GM12878 (cell line): ENCODE measurements around the gene IFI27L2. TPM values are rescaled to one million over a fixed set of nuclear protein-coding genes. Genes with fewer than 3 reads are reported as not detected.

ENCODE experiments used
- ATAC-seq: fragments of 200-7000 bp; cut with Tn5 transposase; 3 replicates; pipeline ENCODE4 v1.9.1; 2020; ENCODE audit warnings: mild to moderate bottlenecking, moderate library complexity
- BruUV-seq: library from RNA; stranded (reverse); fragments of 400-500 nt; replicated peaks from 2 replicates; lab custom pipeline; 2021; lab: Mats Ljungman, UMichigan
- CTCF ChIA-PET: fragments of 300-600 bp; sonication (Branson Sonifier 250); formaldehyde crosslinking; extraction: SDS; loops from one replicate; lab custom pipeline; 2021; ENCODE audit warnings: inconsistent platforms; lab: Yijun Ruan, JAX
- POLR2A ChIA-PET: fragments of 350-600 bp; formaldehyde crosslinking; extraction: SDS; loops from one replicate; lab custom pipeline; 2021; ENCODE audit warnings: inconsistent platforms; lab: Charles Lee
- RAD21 ChIA-PET: fragments of 300-600 bp; sonication (Branson Sonifier 250); formaldehyde crosslinking; loops from one replicate; lab custom pipeline; 2023; ENCODE audit warnings: antibody characterized with exemption; ENCODE audit not compliant: unreplicated experiment; lab: Charles Lee
- SMC1A ChIA-PET: fragments of 300-600 bp; sonication (Branson Sonifier 250); formaldehyde crosslinking; loops from one replicate; lab custom pipeline; 2023; ENCODE audit not compliant: unreplicated experiment, uncharacterized antibody; lab: Charles Lee
- DNase-seq: peaks from one replicate; pipeline ENCODE4 v3.0.0-alpha.2; 2011; ENCODE audit warnings: low read depth, low spot score
- FAIRE-seq: peaks from 3 replicates; lab custom pipeline; 2011; peaks lifted over from hg19 to GRCh38; lab: Jason Lieb, UNC
- H2AFZ ChIP-seq: 2 replicates; pipeline ENCODE4 v1.6.0; 2011; ENCODE audit warnings: low read depth, low read length, control low read depth; ENCODE audit not compliant: control insufficient read depth
- H3K27ac ChIP-seq: 2 replicates; pipeline ENCODE4 v1.5.1; 2011; ENCODE audit warnings: control low read depth; ENCODE audit not compliant: control insufficient read depth, insufficient read depth
- H3K27me3 ChIP-seq, 2 experiments: replicated peaks in 1 of 2; 2 replicates each; pipeline versions ENCODE4 v1.6.0 to v1.6.1; 2011; ENCODE audit warnings: low read length in 1 of 2; ENCODE audit not compliant: control insufficient read depth in 2 of 2, insufficient read depth in 2 of 2
- H3K36me3 ChIP-seq, 2 experiments: 2 replicates each; pipeline ENCODE4 v1.5.1; 2011; ENCODE audit warnings: low read length in 1 of 2; ENCODE audit not compliant: control insufficient read depth in 2 of 2, insufficient read depth in 2 of 2
- H3K4me1 ChIP-seq: 2 replicates; pipeline ENCODE4 v1.6.1; 2011; ENCODE audit warnings: mild to moderate bottlenecking, low read length, moderate library complexity, mixed read lengths; ENCODE audit not compliant: control insufficient read depth, insufficient read depth
- H3K4me2 ChIP-seq: 2 replicates; pipeline ENCODE4 v1.6.0; 2011; ENCODE audit warnings: control low read depth; ENCODE audit not compliant: control insufficient read depth, insufficient read depth
- H3K4me3 ChIP-seq: fragments of 200-600 bp; sonication (generic); 2 replicates; pipeline ENCODE4 v1.5.1; 2016
- H3K79me2 ChIP-seq: 2 replicates; pipeline ENCODE4 v1.6.0; 2011; ENCODE audit warnings: low read length; ENCODE audit not compliant: control insufficient read depth, insufficient read depth
- H3K9ac ChIP-seq: 2 replicates; pipeline ENCODE4 v1.8.0; 2011; ENCODE audit warnings: low read length, control low read depth, mixed read lengths; ENCODE audit not compliant: control insufficient read depth, insufficient read depth
- H3K9me3 ChIP-seq: replicated peaks from 3 replicates; pipeline ENCODE4 v1.5.1; 2011; ENCODE audit warnings: mild to moderate bottlenecking, low read length; ENCODE audit not compliant: control insufficient read depth, insufficient read depth
- H4K20me1 ChIP-seq: 2 replicates; pipeline ENCODE4 v1.6.0; 2011; ENCODE audit not compliant: control insufficient read depth, insufficient read depth
- CEBPB ChIP-seq, 2 experiments: fragments of 150-350 bp in 1 of 2; IDR thresholded peaks; 2 replicates each; pipeline ENCODE4 v1.6.1; 2012 to 2014; ENCODE audit warnings: low read depth in 2 of 2, low read length in 2 of 2, borderline replicate concordance in 1 of 2, inconsistent platforms in 1 of 2
- CREM ChIP-seq: IDR thresholded peaks from 2 replicates; pipeline ENCODE4 v1.6.1; 2014; ENCODE audit warnings: antibody characterized with exemption, low read depth
- IKZF1 ChIP-seq: fragments of 450-650 bp; conservative IDR thresholded peaks from 2 replicates; pipeline ENCODE4 v1.6.1; 2017; ENCODE audit warnings: antibody characterized with exemption, mild to moderate bottlenecking
- IRF4 ChIP-seq: IDR thresholded peaks from 2 replicates; pipeline ENCODE4 v1.6.1; 2011; ENCODE audit warnings: low read depth, low read length
- LARP7 ChIP-seq: fragments of 450-650 bp; IDR thresholded peaks from 2 replicates; pipeline ENCODE4 v1.6.1; 2017; ENCODE audit warnings: mild to moderate bottlenecking
- MEF2A ChIP-seq: IDR thresholded peaks from 2 replicates; pipeline ENCODE4 v1.6.1; 2011; ENCODE audit warnings: low read depth, mild to moderate bottlenecking, low read length, moderate library complexity; ENCODE audit not compliant: insufficient read depth
- MEF2B ChIP-seq: fragments of 450-650 bp; IDR thresholded peaks from 2 replicates; pipeline ENCODE4 v1.6.1; 2018; ENCODE audit warnings: mild to moderate bottlenecking, moderate library complexity; ENCODE audit not compliant: partially characterized antibody, poor library complexity, severe bottlenecking
- PML ChIP-seq: IDR thresholded peaks from 2 replicates; pipeline ENCODE4 v1.6.1; 2012; ENCODE audit warnings: low read length, inconsistent platforms
- RCOR1 ChIP-seq: conservative IDR thresholded peaks from 2 replicates; pipeline ENCODE4 v1.6.1; 2012; ENCODE audit warnings: low read depth, low read length, improper control_type of control experiment
- SMAD1 ChIP-seq: fragments of 450-650 bp; IDR thresholded peaks from 2 replicates; pipeline ENCODE4 v1.6.1; 2018; ENCODE audit warnings: mild to moderate bottlenecking, low read depth; ENCODE audit not compliant: partially characterized antibody
- SMAD5 ChIP-seq: IDR thresholded peaks from 2 replicates; pipeline ENCODE4 v1.6.1; 2016; ENCODE audit warnings: antibody characterized with exemption, low read depth
- SPI1 ChIP-seq: IDR thresholded peaks from 2 replicates; pipeline ENCODE4 v1.6.1; 2011; ENCODE audit warnings: low read depth, mild to moderate bottlenecking, low read length, moderate library complexity, borderline replicate concordance; ENCODE audit not compliant: insufficient read depth
- USF2 ChIP-seq: IDR thresholded peaks from 2 replicates; pipeline ENCODE4 v1.6.1; 2011; ENCODE audit warnings: low read depth, low read length, improper control_type of control experiment, borderline replicate concordance
- ZNF217 ChIP-seq: fragments of 450-650 bp; IDR thresholded peaks from 2 replicates; pipeline ENCODE4 v1.6.1; 2017; ENCODE audit warnings: antibody characterized with exemption, mild to moderate bottlenecking
- WGBS: methylation state at CpG from one replicate; pipeline ENCODE4 v1.1.6; 2016; ENCODE audit warnings: low lambda C conversion rate; ENCODE audit not compliant: insufficient replicate concordance, insufficient coverage; ENCODE audit errors: missing lambda C conversion rate; 5-methylcytosine and 5-hydroxymethylcytosine counted together
- in situ Hi-C: fragments of 300-500 bp; cut with MboI; formaldehyde crosslinking; loops from 9 replicates; pipeline ENCODE4 v1.14.3; 2018; ENCODE audit warnings: mixed read lengths
- intact Hi-C: fragments of 100-400 bp; cut with micrococcal nuclease; formaldehyde crosslinking; loops from one replicate; pipeline ENCODE4 v1.14.2; 2022; ENCODE audit not compliant: unreplicated experiment
- polyA plus RNA-seq, 11 experiments: library from polyadenylated mRNA; depleted of rRNA in 4 of 11; unstranded in 6 of 11; stranded (reverse) in 5 of 11; fragments of >200 nt; fragmentation: Nextera tagmentation in 4 of 11; fragmentation: Illumina TruSeq in 1 of 11; extraction: Ambion mirVana in 4 of 11; extraction: Trizol in 1 of 11; gene quantifications; 1 replicate in 1 of 11; 2 replicates in 10 of 11; pipeline versions ENCODE4 v1.2.1 to v1.2.3, GENCODE V29; 2011 to 2016; ENCODE audit warnings: inconsistent platforms in 2 of 11, missing spikeins in 2 of 11, low read depth in 1 of 11
- total RNA-seq, 4 experiments: library from RNA; depleted of rRNA in 3 of 4; stranded (reverse); fragments of >200 nt in 3 of 4; fragmentation: Illumina TruSeq in 1 of 4; extraction: Trizol in 1 of 4; gene quantifications; 2 replicates each; pipeline versions ENCODE4 v1.2.1 to v1.2.3, GENCODE V29; 2013 to 2021
- TF ChIP-seq, protein P1 (sequence below): IDR thresholded peaks from 2 replicates; pipeline ENCODE4 v1.6.1; 2012; ENCODE audit warnings: low read length, inconsistent platforms
- TF ChIP-seq, protein P2 (sequence below): IDR thresholded peaks from 2 replicates; pipeline ENCODE4 v1.6.1; 2012; ENCODE audit warnings: low read depth, low read length, improper control_type of control experiment

Gene IFI27L2
- total and polyA plus RNA-seq, 10 of the 15 experiments (the other 5 are each of a cell fraction or from before 2014, with no cell fraction given), result 26.6 to 134 (median 60.3) TPM

DNA sequence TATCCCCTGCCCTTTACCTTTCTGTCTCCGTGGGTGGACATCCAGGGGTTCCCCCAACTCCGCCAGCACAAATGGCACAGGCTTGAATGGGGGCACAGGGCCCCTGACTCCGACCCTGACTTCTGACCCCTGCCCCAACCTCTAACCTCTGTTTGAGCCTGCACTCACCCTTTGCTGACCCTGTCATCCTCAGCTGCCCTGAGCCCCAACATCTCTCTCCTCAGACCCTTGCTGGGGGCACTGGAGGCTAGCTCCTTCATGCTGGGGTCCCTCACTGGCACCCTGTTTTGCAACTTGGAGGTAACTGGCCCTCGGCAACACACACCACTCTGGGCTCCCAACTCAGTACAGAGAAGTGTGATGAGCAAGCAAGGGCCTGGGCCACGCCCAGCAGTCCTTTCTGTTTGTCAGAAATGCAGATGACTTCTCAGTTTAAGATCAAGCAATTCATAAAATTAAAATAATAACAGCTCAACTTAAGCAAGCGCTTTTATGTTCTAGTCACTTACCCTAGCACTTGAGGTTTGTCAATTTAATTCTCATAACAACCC lies 16.8 kb downstream of the IFI27L2 start:
- RAD21 ChIA-PET, result no interaction called here
- ATAC-seq (no peak), DNase-seq (no peak), FAIRE-seq (no peak)
- WGBS, result 38% methylated on average over 6 of the region's 6 CpGs
- CTCF ChIA-PET, result interaction anchor here (1.8 to 2.7 kb wide), 2 partner anchors 19 to 24 kb away, joined by 5 to 7 read pairs; no protein-coding TSS in a partner anchor
- in situ Hi-C loops, result no loop called here
- Histone ChIP-seq H3K36me3 (no peaks in the 10 kb centered on the region), H3K9ac (no peak overlapping the region), H3K27ac (no peak overlapping the region), H2AFZ (no peak overlapping the region), H3K27me3 (peaks cover 2 to 5% of the 10 kb centered on the region in 2 experiments; a peak in 3 of 4 replicates), H3K79me2 (no peaks in the 10 kb centered on the region), H3K4me3 (no peak overlapping the region), H3K9me3 (no peaks in the 10 kb centered on the region), H3K4me1 (no peaks in the 10 kb centered on the region), H4K20me1 (no peaks in the 10 kb centered on the region), H3K4me2 (no peak overlapping the region)
- POLR2A ChIA-PET, result interaction anchor here (0.7 kb wide), 1 partner anchor 13 kb away, joined by 3 read pairs; no protein-coding TSS in a partner anchor
- TF ChIP-seq RCOR1, result no peak
- no peak for TF ChIP-seq IKZF1
- TF ChIP-seq, protein P1, sequence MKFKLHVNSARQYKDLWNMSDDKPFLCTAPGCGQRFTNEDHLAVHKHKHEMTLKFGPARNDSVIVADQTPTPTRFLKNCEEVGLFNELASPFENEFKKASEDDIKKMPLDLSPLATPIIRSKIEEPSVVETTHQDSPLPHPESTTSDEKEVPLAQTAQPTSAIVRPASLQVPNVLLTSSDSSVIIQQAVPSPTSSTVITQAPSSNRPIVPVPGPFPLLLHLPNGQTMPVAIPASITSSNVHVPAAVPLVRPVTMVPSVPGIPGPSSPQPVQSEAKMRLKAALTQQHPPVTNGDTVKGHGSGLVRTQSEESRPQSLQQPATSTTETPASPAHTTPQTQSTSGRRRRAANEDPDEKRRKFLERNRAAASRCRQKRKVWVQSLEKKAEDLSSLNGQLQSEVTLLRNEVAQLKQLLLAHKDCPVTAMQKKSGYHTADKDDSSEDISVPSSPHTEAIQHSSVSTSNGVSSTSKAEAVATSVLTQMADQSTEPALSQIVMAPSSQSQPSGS, result no peak
- no peak for TF ChIP-seq LARP7
- TF ChIP-seq PML, result no peak
- no peak for TF ChIP-seq CREM
- TF ChIP-seq ZNF217, result no peak
- TF ChIP-seq CEBPB (IDR thresholded peaks at IDR 0.05; ENCODE audit: borderline replicate concordance in 1 of 2, low read depth in 2 of 2, low read length in 2 of 2), result no peak
- no peak for TF ChIP-seq USF2
- TF ChIP-seq IRF4, result no peak
- TF ChIP-seq, protein P2, sequence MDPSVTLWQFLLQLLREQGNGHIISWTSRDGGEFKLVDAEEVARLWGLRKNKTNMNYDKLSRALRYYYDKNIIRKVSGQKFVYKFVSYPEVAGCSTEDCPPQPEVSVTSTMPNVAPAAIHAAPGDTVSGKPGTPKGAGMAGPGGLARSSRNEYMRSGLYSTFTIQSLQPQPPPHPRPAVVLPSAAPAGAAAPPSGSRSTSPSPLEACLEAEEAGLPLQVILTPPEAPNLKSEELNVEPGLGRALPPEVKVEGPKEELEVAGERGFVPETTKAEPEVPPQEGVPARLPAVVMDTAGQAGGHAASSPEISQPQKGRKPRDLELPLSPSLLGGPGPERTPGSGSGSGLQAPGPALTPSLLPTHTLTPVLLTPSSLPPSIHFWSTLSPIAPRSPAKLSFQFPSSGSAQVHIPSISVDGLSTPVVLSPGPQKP, result no peak
- no peak for TF ChIP-seq SPI1
- TF ChIP-seq MEF2B, result no peak
- no peak for TF ChIP-seq MEF2A
- no peak for TF ChIP-seq SMAD1
- TF ChIP-seq SMAD5, result no peak
- no TSS peak for BruUV-seq
- SMC1A ChIA-PET, result no interaction called here
- intact Hi-C loops, result no loop called here
